HepG2 (cell line): Measurements from ENCODE around the gene PPP2R5C. TPM values are rescaled to one million over a fixed set of nuclear protein-coding genes. Genes with fewer than 3 reads are reported as not detected.

Source experiments
- BRF2 ChIP-seq: sonication (generic); formaldehyde crosslinking; IDR thresholded peaks from 2 replicates; pipeline ENCODE4 v1.8.1; 2022; ENCODE audit warnings: mild to moderate bottlenecking, missing genetic modification reagents
- FOXA1 ChIP-seq, 2 experiments: fragments of 450-650 bp in 1 of 2; sonication (generic) in 1 of 2; formaldehyde crosslinking in 1 of 2; IDR thresholded peaks; 2 replicates each; pipeline versions ENCODE4 v1.4.0 to v1.6.1; 2016 to 2020; ENCODE audit warnings: missing genetic modification reagents in 1 of 2
- HDAC2 ChIP-seq: sonication (generic); formaldehyde crosslinking; IDR thresholded peaks from 2 replicates; pipeline ENCODE4 v1.4.0; 2020; ENCODE audit warnings: missing genetic modification reagents
- JDP2 ChIP-seq: sonication (generic); formaldehyde crosslinking; IDR thresholded peaks from 2 replicates; pipeline ENCODE4 v1.8.1; 2022; ENCODE audit warnings: missing genetic modification reagents, borderline replicate concordance
- KLF15 ChIP-seq: sonication (generic); formaldehyde crosslinking; IDR thresholded peaks from 2 replicates; pipeline ENCODE4 v1.8.1; 2023; ENCODE audit warnings: borderline replicate concordance, mild to moderate bottlenecking, inconsistent platforms, missing genetic modification reagents, mixed read lengths
- MEF2D ChIP-seq: sonication (generic); formaldehyde crosslinking; IDR thresholded peaks from 2 replicates; pipeline ENCODE4 v1.5.1; 2020; ENCODE audit warnings: mild to moderate bottlenecking, missing genetic modification reagents
- NFYB ChIP-seq: sonication (generic); formaldehyde crosslinking; IDR thresholded peaks from 2 replicates; pipeline ENCODE4 v1.4.0; 2020; ENCODE audit warnings: missing genetic modification reagents
- NONO ChIP-seq, 2 experiments: fragments of 450-650 bp in 1 of 2; sonication (generic) in 1 of 2; formaldehyde crosslinking in 1 of 2; IDR thresholded peaks in 1 of 2; conservative IDR thresholded peaks in 1 of 2; 2 replicates each; pipeline versions ENCODE4 v1.6.1 to v1.8.0; 2017 to 2022; ENCODE audit warnings: mild to moderate bottlenecking in 1 of 2, missing genetic modification reagents in 1 of 2, moderate library complexity in 1 of 2
- POLR2AphosphoS2 ChIP-seq: IDR thresholded peaks from 2 replicates; pipeline ENCODE4 v1.6.1; 2011; ENCODE audit warnings: low read depth, low read length, improper control_type of control experiment
- SAP130 ChIP-seq: IDR thresholded peaks from 2 replicates; pipeline ENCODE4 v1.6.1; 2016; ENCODE audit warnings: low read depth
- SNAPC2 ChIP-seq: sonication (generic); formaldehyde crosslinking; IDR thresholded peaks from 2 replicates; pipeline ENCODE4 v1.8.1; 2022; ENCODE audit warnings: mild to moderate bottlenecking, missing genetic modification reagents
- SNAPC5 ChIP-seq: sonication (generic); formaldehyde crosslinking; IDR thresholded peaks from 2 replicates; pipeline ENCODE4 v1.8.1; 2023; ENCODE audit warnings: mild to moderate bottlenecking, missing genetic modification reagents, borderline replicate concordance
- TMF1 ChIP-seq: sonication (generic); formaldehyde crosslinking; IDR thresholded peaks from 2 replicates; pipeline ENCODE4 v1.8.1; 2022; ENCODE audit warnings: low read depth, missing genetic modification reagents
- XRCC5 ChIP-seq: fragments of 200-400 bp; formaldehyde crosslinking; optimal IDR thresholded peaks from 2 replicates; pipeline ENCODE3; 2017; ENCODE audit warnings: mild to moderate bottlenecking, low read length
- YEATS4 ChIP-seq: sonication (generic); formaldehyde crosslinking; IDR thresholded peaks from 2 replicates; pipeline ENCODE4 v1.4.0; 2020; ENCODE audit warnings: missing genetic modification reagents, borderline replicate concordance
- ZBED4 ChIP-seq: sonication (generic); formaldehyde crosslinking; IDR thresholded peaks from 2 replicates; pipeline ENCODE4 v1.4.0; 2020; ENCODE audit warnings: missing genetic modification reagents, borderline replicate concordance
- ZBTB7B ChIP-seq: sonication (generic); formaldehyde crosslinking; IDR thresholded peaks from 2 replicates; pipeline ENCODE4 v1.4.0; 2020; ENCODE audit warnings: missing genetic modification reagents
- ZFAT ChIP-seq: sonication (generic); formaldehyde crosslinking; conservative IDR thresholded peaks from 2 replicates; pipeline ENCODE4 v1.8.1; 2023; ENCODE audit warnings: missing genetic modification reagents, inconsistent platforms
- ZHX1 ChIP-seq: sonication (generic); formaldehyde crosslinking; IDR thresholded peaks from 2 replicates; pipeline ENCODE4 v1.8.1; 2022; ENCODE audit warnings: low read depth, mild to moderate bottlenecking, missing genetic modification reagents
- ZNF34 ChIP-seq: sonication (generic); formaldehyde crosslinking; IDR thresholded peaks from 2 replicates; pipeline ENCODE4 v1.4.0; 2020; ENCODE audit warnings: mild to moderate bottlenecking, missing genetic modification reagents, borderline replicate concordance
- ZNF543 ChIP-seq: sonication (generic); formaldehyde crosslinking; IDR thresholded peaks from 2 replicates; pipeline ENCODE4 v1.4.0; 2020; ENCODE audit warnings: mild to moderate bottlenecking, missing genetic modification reagents
- ZNF564 ChIP-seq: sonication (generic); formaldehyde crosslinking; IDR thresholded peaks from 2 replicates; pipeline ENCODE4 v1.8.1; 2023; ENCODE audit warnings: mild to moderate bottlenecking, missing genetic modification reagents
- polyA plus RNA-seq, 8 experiments: library from polyadenylated mRNA; depleted of rRNA in 3 of 8; stranded (reverse) in 7 of 8; unstranded in 1 of 8; fragments of >200 nt; fragmentation: Illumina TruSeq in 4 of 8; extraction: Trizol in 4 of 8; gene quantifications; 2 replicates each; pipeline versions ENCODE4 v1.2.1 to v1.2.3, GENCODE V29; 2011 to 2016; ENCODE audit warnings: low read depth in 4 of 8, missing spikeins in 1 of 8, mixed read lengths in 1 of 8; ENCODE audit not compliant: insufficient read depth in 1 of 8
- total RNA-seq, 5 experiments: library from RNA; depleted of rRNA; stranded (reverse); fragments of >200 nt; fragmentation: Illumina TruSeq; extraction: Trizol; gene quantifications; 2 replicates each; pipeline ENCODE4 v1.2.3, GENCODE V29; 2016; ENCODE audit warnings: low read depth in 1 of 5

The PPP2R5C gene
- total and polyA plus RNA-seq, 2 of the 13 experiments (the other 11 are each of a cell fraction or from before 2014, with no cell fraction given) = 74.3 to 78.5 TPM

- TF ChIP-seq ZNF543 (CRISPR knock-in tag) (0 out of 2 replicates have a peak, but pooled peaks have one; percentile 45), HDAC2 (CRISPR knock-in tag) (no peak), NONO (IDR thresholded peaks at IDR 0.05) (no peak), NONO (CRISPR knock-in tag; conservative IDR thresholded peaks at IDR 0.05) (peak; percentile 82), ZNF34 (CRISPR knock-in tag) (no peak), POLR2AphosphoS2 (no peak), KLF15 (CRISPR knock-in tag) (no peak), JDP2 (CRISPR knock-in tag) (no peak), ZHX1 (CRISPR knock-in tag) (no peak), ZNF564 (CRISPR knock-in tag) (no peak), TMF1 (CRISPR knock-in tag) (no peak), ZBTB7B (CRISPR knock-in tag) (0 out of 2 replicates have a peak, but pooled peaks have one; percentile 39), YEATS4 (CRISPR knock-in tag) (peak; percentile 55; the same call in 1 of the 2 replicates), NFYB (CRISPR knock-in tag) (peak; percentile 18; the same call in 1 of the 2 replicates), ZFAT (CRISPR knock-in tag) (no peak), SAP130 (peak; percentile 71), BRF2 (no peak), XRCC5 (no peak), SNAPC5 (CRISPR knock-in tag) (no peak), MEF2D (CRISPR knock-in tag) (peak; percentile 77), ZBED4 (CRISPR knock-in tag) (no peak), SNAPC2 (no peak), FOXA1 (IDR thresholded peaks at IDR 0.05) (no peak), FOXA1 (CRISPR knock-in tag; IDR thresholded peaks at IDR 0.05) (0 out of 2 replicates have a peak, but pooled peaks have one; percentile 24)
Observed at GRCh38 chr14:101761032-101761880, at the start of gene PPP2R5C (continued).
